Endometrial microvascular endothelial cells (primary cell): ENCODE data around the gene EXOC3L1. TPM values are rescaled to one million over a fixed set of nuclear protein-coding genes. Genes with fewer than 3 reads are reported as not detected.

Experiments
- in situ Hi-C: cut with HindIII; loops from 2 replicates; pipeline ENCODE4 v1.10.0; 2017; ENCODE audit warnings: low sequenced_read_pairs, low pct_unique_long_range_greater_than_20kb; ENCODE audit errors: inconsistent ontology term
- total RNA-seq: library from RNA; depleted of rRNA; stranded (reverse); fragments of >200 nt; gene quantifications from one replicate; pipeline ENCODE4 v1.2.3, GENCODE V29; 2015; ENCODE audit errors: inconsistent ontology term

The EXOC3L1 gene
- total RNA-seq, 1 donor from 2014 or later = 6.9 TPM

GRCh38 chr16:67226295-67226803 is 36.4 kb upstream of the EXOC3L1 start:
- in situ Hi-C loops = no loop called here

DNA sequence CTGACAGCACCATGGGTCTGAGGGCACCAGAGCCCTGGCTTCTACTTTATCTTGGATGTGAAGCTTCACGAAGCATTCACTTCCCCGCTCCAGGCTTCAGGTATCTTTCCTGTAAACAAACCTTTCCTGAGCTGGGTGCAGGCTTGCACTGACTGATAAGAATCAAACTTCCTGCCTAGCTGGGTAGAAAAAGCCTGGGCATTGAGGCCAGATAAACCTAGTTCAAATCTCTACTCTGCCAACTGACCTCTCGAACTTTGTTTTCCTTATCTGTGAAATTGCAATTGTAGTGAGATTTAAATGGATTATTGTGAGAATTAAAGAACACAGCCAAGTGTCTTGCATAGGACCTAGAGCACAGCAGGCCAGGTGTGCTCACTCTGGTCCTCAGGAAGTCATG is 34.1 kb upstream of the EXOC3L1 start:
- in situ Hi-C loops = no loop called here

- in situ Hi-C loops = no loop called here
These were observed 26.9 kb upstream of the EXOC3L1 start for GRCh38 chr16:67216612-67217490.

DNA sequence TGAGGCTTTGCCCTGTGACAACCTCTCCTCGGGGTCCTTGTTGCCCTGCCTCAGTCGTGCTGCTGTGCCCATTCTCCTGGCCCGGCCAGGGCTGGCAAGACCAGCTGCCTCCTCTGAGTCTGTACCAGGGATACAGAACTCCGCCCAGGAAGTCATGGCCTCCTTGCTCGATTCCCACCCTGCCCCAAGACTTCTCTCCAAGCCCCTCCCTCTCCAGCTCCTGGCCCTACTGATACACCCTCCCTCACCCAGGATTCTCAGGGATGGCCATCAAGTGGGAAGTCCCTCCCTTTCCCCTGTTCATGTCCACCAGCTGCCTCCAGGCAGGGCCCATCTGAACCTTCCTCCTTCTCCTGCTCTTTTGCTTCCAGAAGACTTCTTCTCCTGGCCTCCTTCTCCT is 25.8 kb upstream of the EXOC3L1 start:
- in situ Hi-C loops = no loop called here

- in situ Hi-C loops = no loop called here
These were observed 23.5 kb upstream of the EXOC3L1 start for GRCh38 chr16:67213197-67214019.

DNA sequence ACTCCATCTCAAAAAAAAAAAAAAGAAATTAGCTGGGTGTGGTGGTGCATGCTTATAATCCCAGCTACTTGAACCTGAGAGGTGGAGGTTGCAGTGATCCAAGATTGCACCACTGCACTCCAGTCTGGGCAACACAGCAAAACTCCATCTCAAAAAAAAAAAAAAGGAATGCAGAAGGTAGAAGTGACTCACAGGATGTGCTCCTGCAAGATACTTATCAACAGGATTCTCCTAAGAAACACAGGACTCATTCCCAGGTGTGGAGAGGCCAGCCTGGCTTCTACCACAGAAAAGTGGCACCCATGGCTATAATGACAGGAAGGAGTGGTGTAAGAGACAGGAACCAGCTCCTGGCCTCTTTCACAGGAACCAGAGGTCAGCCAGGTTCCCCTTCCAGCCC is 22.8 kb upstream of the EXOC3L1 start:
- in situ Hi-C loops = no loop called here

DNA sequence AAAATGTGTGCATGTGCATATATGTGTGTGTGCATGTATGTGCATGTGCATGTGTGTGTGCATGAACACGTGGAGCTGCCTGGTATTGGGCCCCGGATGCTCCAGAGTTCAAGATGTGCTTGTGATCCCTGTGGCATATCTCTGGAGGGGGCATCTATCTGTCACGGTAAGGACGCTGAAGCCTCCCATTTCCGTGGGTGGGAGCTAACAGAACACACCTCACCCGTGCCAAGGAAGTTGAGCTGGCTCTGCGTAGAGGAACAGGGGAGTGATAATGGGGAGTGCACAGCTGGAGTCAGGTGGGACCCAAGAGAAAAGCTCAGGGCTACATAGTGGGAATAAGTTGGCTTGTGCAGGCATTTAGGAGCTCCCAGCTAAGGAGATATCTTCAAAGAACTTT is 21.7 kb upstream of the EXOC3L1 start:
- in situ Hi-C loops = no loop called here

DNA sequence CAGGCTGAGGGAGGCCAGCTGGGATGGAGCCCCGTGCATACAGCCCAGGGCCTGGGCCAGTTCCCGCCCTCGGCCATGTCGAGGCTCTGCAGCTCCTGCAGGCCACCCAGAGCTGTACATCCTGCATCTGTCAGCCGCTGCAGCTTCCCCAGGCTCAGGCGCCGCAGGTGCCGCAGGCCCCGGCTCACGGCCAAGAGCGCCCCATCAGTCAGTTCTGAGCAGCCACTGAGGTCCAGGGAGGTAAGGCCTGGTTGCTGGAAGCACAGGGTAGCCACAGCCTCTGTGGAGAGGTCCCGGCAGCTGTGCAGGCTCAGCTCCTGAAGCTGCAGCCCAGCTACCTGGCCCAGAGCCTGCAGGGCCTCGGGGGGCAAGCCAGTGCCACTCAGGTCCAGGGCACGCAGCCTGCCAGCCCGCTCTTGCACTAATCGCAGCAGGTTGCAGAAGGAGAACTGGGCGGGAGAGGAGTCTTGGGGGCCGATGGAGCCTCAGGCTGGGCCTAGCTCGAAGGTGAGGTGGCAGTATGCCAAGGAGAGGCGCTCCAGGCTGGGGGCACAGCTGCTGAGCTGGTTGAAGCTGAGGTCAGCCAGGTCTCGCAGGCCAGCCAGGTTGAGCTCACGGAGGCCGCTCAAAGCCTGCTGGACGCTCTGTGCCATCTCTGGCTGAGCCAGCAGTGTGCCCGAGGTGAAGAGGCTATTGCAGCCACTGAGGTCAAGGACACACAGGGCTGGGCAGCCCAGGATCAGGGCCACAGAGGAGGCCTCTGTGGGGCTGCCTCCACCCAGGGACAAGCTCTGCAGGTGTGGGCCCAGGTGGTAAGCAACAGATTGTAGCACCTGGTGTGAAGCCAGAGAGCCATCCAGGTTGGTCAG is 20.4 kb upstream of the EXOC3L1 start:
- in situ Hi-C loops = no loop called here

- in situ Hi-C loops = no loop called here
These were observed 19.6 kb upstream of the EXOC3L1 start for GRCh38 chr16:67209565-67209964.

GRCh38 chr16:67208154-67208896 is 18.4 kb upstream of the EXOC3L1 start:
- in situ Hi-C loops = no loop called here

DNA sequence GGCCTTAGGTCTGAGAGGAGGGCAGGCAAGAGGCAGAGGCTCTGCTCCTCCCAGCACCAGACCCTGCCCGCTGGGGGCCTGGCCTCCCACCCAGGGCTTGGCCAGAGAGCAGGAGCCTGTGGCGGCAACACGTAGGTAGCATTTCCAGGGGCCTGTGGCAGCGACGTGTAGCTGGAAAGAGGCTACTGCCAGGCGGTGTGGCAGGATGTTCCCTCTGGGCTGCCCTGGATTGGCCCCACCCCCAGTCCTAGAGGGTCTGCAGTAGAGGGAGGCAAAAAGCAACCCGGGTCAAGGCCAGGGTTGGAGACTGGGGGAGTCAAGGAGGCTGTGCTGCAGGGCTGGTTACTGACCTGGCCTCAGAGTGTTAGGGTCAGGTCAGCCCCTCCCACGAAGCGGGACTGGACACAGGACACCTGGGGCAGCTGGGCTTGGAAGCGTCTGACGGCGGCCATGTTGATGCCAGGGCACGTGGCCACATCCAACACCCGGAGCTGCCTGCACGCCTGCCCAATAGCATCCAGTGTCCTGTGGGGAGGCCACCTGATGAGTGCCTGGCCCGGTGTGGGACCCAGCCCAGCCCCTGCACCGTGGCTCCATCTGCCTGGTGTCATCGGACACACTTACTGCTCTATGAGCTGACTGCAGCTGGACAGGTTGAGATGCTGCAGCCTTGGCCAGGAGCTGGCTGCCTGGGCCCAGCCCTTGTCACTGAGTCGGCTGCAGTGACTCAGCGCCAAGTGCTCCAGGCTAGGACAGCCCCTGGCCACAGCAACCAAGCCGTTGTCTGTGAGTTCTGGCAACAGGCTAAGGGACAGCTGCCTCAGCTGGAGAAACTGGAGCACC is 17.5 kb upstream of the EXOC3L1 start:
- in situ Hi-C loops = no loop called here

- in situ Hi-C loops = no loop called here
These were observed 16.9 kb upstream of the EXOC3L1 start for GRCh38 chr16:67206838-67207248.

GRCh38 chr16:67206129-67206837 is 16.3 kb upstream of the EXOC3L1 start:
- in situ Hi-C loops = no loop called here

DNA sequence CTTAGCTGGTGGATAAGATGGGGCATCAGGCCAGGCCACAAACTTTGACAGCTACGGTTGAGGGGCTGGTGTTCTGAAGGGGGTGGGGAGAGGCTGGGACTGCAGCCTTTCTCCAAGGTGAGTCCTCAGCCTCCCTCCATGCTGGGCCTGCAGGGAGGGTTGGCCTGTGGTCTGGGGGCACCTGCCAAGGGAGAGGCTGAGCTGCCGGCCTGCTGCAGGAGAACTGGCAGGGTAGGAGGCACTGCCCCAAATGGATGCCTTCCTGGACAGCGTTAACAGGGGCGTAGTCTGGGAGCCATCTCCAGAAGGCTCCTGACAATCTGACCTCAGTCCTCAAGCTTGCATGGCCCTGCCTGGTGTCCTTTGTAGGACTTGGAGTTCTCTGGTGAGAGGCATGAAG is 14.1 kb upstream of the EXOC3L1 start:
- in situ Hi-C loops = no loop called here

DNA sequence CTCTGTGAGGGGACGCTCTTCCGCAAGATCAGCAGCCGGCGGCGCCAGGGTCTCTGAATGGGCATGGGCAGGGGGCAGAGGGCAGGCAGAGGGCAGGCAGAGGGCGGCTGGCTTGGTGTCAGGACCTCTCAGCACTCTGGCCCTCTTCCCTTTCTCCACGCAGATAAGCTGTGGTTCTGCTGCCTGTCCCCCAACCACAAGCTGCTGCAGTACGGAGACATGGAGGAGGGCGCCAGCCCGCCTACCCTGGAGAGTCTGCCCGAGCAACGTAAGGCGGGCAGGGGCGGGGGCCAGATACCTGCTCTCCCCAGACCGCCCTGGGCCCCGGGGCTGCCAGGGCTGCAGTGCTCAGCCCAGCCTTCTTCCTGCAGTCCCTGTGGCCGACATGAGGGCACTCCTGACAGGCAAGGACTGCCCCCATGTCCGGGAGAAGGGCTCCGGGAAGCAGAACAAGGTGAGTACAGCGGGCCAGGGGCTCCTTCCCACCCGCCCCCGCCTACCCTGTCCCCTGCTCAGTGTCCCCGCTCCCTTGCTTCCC is 13.1 kb upstream of the EXOC3L1 start:
- in situ Hi-C loops = no loop called here

- in situ Hi-C loops = no loop called here
These were observed 12.5 kb upstream of the EXOC3L1 start for GRCh38 chr16:67202426-67202825.
